ENCODE results near the gene SLC25A3.
"Not testable (repeated sequence)": the region's sequence is repeated elsewhere in the genome, so short reads cannot be mapped to it uniquely, and the experiment has no call there.

Gene SLC25A3

GRCh38 chr12:98595243-98595988 lies 1.9 kb downstream of the SLC25A3 start:
- peak; percentile 31 for DNase-seq

GRCh38 chr12:98597313-98597712 lies 3.8 kb downstream of the SLC25A3 start:
- not testable (repeated sequence) for DNase-seq

GRCh38 chr12:98601924-98602323 lies 8.4 kb downstream of the SLC25A3 start:
- no peak for DNase-seq

- no peak for DNase-seq
Measured at GRCh38 chr12:98606359-98606988, 13.0 kb downstream of the SLC25A3 start.

- DNase-seq = no peak
Measured at GRCh38 chr12:98610596-98610995, 17.1 kb downstream of the SLC25A3 start.

GRCh38 chr12:98612696-98613334 lies 19.3 kb downstream of the SLC25A3 start:
- DNase-seq = no peak

GRCh38 chr12:98618952-98619351 lies 25.5 kb downstream of the SLC25A3 start:
- no peak for DNase-seq

- no peak for DNase-seq
Measured at GRCh38 chr12:98635657-98636323, 42.3 kb downstream of the SLC25A3 start.

GRCh38 chr12:98637068-98637467 lies 43.6 kb downstream of the SLC25A3 start:
- no peak for DNase-seq

GRCh38 chr12:98638009-98638408 lies 44.5 kb downstream of the SLC25A3 start:
- DNase-seq = no peak

- no peak for DNase-seq
Measured at GRCh38 chr12:98639491-98639890, 46.0 kb downstream of the SLC25A3 start.

- not testable (repeated sequence) for DNase-seq
Measured at GRCh38 chr12:98642801-98643200, 49.3 kb downstream of the SLC25A3 start.

GRCh38 chr12:98644433-98644711 lies 50.9 kb downstream of the SLC25A3 start:
- no peak for DNase-seq

- DNase-seq = peak; percentile 97
Measured at GRCh38 chr12:98644712-98645571, 51.5 kb downstream of the SLC25A3 start, which contains the start of the genes APAF1 and IKBIP. APAF1 (plus strand) TSS chr12:98645290; CDS start chr12:98648360, 3,070 bp downstream. IKBIP (minus strand) TSS chr12:98644788; CDS start chr12:98644701, 87 bp downstream.

- no peak for DNase-seq
Measured at GRCh38 chr12:98645572-98646067, 52.1 kb downstream of the SLC25A3 start.

GRCh38 chr12:98646294-98647090 lies 53.0 kb downstream of the SLC25A3 start:
- DNase-seq = no peak

GRCh38 chr12:98651328-98651727 lies 57.8 kb downstream of the SLC25A3 start:
- no peak for DNase-seq

GRCh38 chr12:98653866-98654493 lies 60.5 kb downstream of the SLC25A3 start:
- peak; percentile 55 for DNase-seq
